OCI-LY1 (cell line): ENCODE data around the gene ASPDH.
"Not testable (repeated sequence)": the region's sequence is repeated elsewhere in the genome, so short reads cannot be mapped to it uniquely, and the experiment has no call there.

Experiments used
- H2AFZ ChIP-seq: fragments of 200-600 bp; sonication (generic), shearing (Covaris generic); 2 replicates; pipeline ENCODE4 v1.6.0; 2014; ENCODE audit warnings: antibody characterized with exemption, mild to moderate bottlenecking, low read length
- H3F3A ChIP-seq: fragments of 200-600 bp; sonication (generic), shearing (Covaris generic); 2 replicates; pipeline ENCODE4 v1.6.0; 2014; ENCODE audit warnings: mild to moderate bottlenecking, antibody characterized with exemption, low read length, moderate library complexity; ENCODE audit not compliant: insufficient read depth
- H3K27ac ChIP-seq: fragments of 200-600 bp; sonication (generic); 2 replicates; pipeline ENCODE4 v1.5.1; 2014; ENCODE audit warnings: low read length, mixed run types, mild to moderate bottlenecking, low read depth; ENCODE audit not compliant: poor library complexity, severe bottlenecking
- H3K27me3 ChIP-seq: fragments of 200-600 bp; sonication (generic); 2 replicates; pipeline ENCODE4 v1.6.0; 2014; ENCODE audit warnings: antibody characterized with exemption, mild to moderate bottlenecking, low read length, moderate library complexity; ENCODE audit not compliant: insufficient read depth
- H3K36me3 ChIP-seq: fragments of 200-600 bp; sonication (generic); 2 replicates; pipeline ENCODE4 v1.6.1; 2014; ENCODE audit warnings: mild to moderate bottlenecking, antibody characterized with exemption, low read length, moderate library complexity, mixed read lengths; ENCODE audit not compliant: insufficient read depth
- H3K4me1 ChIP-seq: fragments of 200-600 bp; sonication (generic); 2 replicates; pipeline ENCODE4 v1.5.1; 2014; ENCODE audit warnings: mild to moderate bottlenecking, low read length, moderate library complexity; ENCODE audit not compliant: insufficient read depth, severe bottlenecking
- H3K4me2 ChIP-seq: fragments of 200-600 bp; sonication (generic), shearing (Covaris generic); 2 replicates; pipeline ENCODE4 v1.6.1; 2014; ENCODE audit warnings: low read length
- H3K4me3 ChIP-seq: fragments of 200-600 bp; sonication (generic); 2 replicates; pipeline ENCODE4 v1.5.1; 2014; ENCODE audit warnings: low read length, low read depth, mild to moderate bottlenecking, mixed read lengths; ENCODE audit not compliant: poor library complexity, severe bottlenecking
- H3K79me2 ChIP-seq: fragments of 200-600 bp; shearing (Covaris generic); 2 replicates; pipeline ENCODE4 v1.6.1; 2016; ENCODE audit warnings: mixed run types, low read length, mixed read lengths; ENCODE audit not compliant: insufficient read depth
- H3K9ac ChIP-seq: fragments of 200-600 bp; sonication (generic), shearing (Covaris generic); 2 replicates; pipeline ENCODE4 v1.6.1; 2014; ENCODE audit warnings: mild to moderate bottlenecking, low read length, mixed read lengths
- H3K9me2 ChIP-seq: fragments of 200-600 bp; sonication (generic), shearing (Covaris generic); 2 replicates; pipeline ENCODE4 v1.6.1; 2014; ENCODE audit warnings: low read depth, mild to moderate bottlenecking, low read length, mixed read lengths
- H3K9me3 ChIP-seq: fragments of 200-600 bp; shearing (Covaris generic); 2 replicates; pipeline ENCODE4 v1.6.1; 2014; ENCODE audit warnings: low read length, mixed read lengths
- H4K20me1 ChIP-seq: fragments of 200-600 bp; sonication (generic), shearing (Covaris generic); 2 replicates; pipeline ENCODE4 v1.6.0; 2016; ENCODE audit warnings: mild to moderate bottlenecking, low read length; ENCODE audit not compliant: insufficient read depth
- CTCF ChIP-seq: fragments of 200-600 bp; sonication (generic), shearing (Covaris generic); IDR thresholded peaks from 2 replicates; pipeline ENCODE4 v1.5.1; 2017; ENCODE audit warnings: mild to moderate bottlenecking, antibody characterized with exemption, low read length, moderate library complexity, mixed read lengths
- EZH2 ChIP-seq: fragments of 200-600 bp; sonication (generic), shearing (Covaris generic); IDR thresholded peaks from 2 replicates; pipeline ENCODE4 v1.8.0; 2017; ENCODE audit warnings: borderline replicate concordance, mixed run types, mild to moderate bottlenecking, antibody characterized with exemption, low read length, moderate library complexity, mixed read lengths

The ASPDH gene

GRCh38 chr19:50475101-50475568 lies 38.6 kb downstream of the ASPDH start:
- Histone ChIP-seq H3K27ac (no peak overlapping the region), H3K79me2 (no peaks in the 10 kb centered on the region), H3K36me3 (peaks cover 26% of the 10 kb centered on the region), H2AFZ (no peak overlapping the region), H3K9me2 (no peaks in the 10 kb centered on the region), H3K27me3 (no peaks in the 10 kb centered on the region), H3K4me1 (peaks cover 11% of the 10 kb centered on the region), H3K4me2 (no peak overlapping the region), H3K9ac (no peak overlapping the region), H4K20me1 (no peaks in the 10 kb centered on the region), H3K9me3 (peaks cover 5% of the 10 kb centered on the region), H3F3A (no peaks in the 10 kb centered on the region), H3K4me3 (no peak overlapping the region)
- TF ChIP-seq CTCF (no peak), EZH2 (no peak)

- not testable (repeated sequence) for H4K20me1 ChIP-seq, H3F3A ChIP-seq, H3K4me2 ChIP-seq, H3K9me2 ChIP-seq, H3K4me3 ChIP-seq, H2AFZ ChIP-seq, H3K79me2 ChIP-seq, H3K27me3 ChIP-seq, H3K36me3 ChIP-seq, H3K9ac ChIP-seq, H3K27ac ChIP-seq, H3K9me3 ChIP-seq
- H3K4me1 ChIP-seq: peaks cover 11% of the 10 kb centered on the region
Measured at GRCh38 chr19:50473336-50473735, 40.4 kb downstream of the ASPDH start.

GRCh38 chr19:50468818-50469217 lies 44.9 kb downstream of the ASPDH start:
- H3K79me2 ChIP-seq: no peaks in the 10 kb centered on the region
- H3K36me3 ChIP-seq: no peaks in the 10 kb centered on the region
- H2AFZ ChIP-seq: no peak overlapping the region
- H3K4me3 ChIP-seq: no peak overlapping the region
- H3K27me3 ChIP-seq: peaks cover 14% of the 10 kb centered on the region; the same call in 1 of the 2 replicates
- no peak overlapping the region for H3K4me2 ChIP-seq
- H3K27ac ChIP-seq: no peak overlapping the region
- no peak overlapping the region for H3K9ac ChIP-seq
- no peaks in the 10 kb centered on the region for H3F3A ChIP-seq
- TF ChIP-seq EZH2: no peak
- no peak for TF ChIP-seq CTCF
- H3K9me2 ChIP-seq: no peaks in the 10 kb centered on the region
- no peaks in the 10 kb centered on the region for H3K9me3 ChIP-seq
- no peaks in the 10 kb centered on the region for H3K4me1 ChIP-seq
- H4K20me1 ChIP-seq: no peaks in the 10 kb centered on the region

GRCh38 chr19:50467566-50467965 lies 46.1 kb downstream of the ASPDH start:
- Histone ChIP-seq H3K36me3 (no peaks in the 10 kb centered on the region), H3F3A (no peaks in the 10 kb centered on the region), H3K79me2 (no peaks in the 10 kb centered on the region), H3K9me3 (no peaks in the 10 kb centered on the region), H3K4me2 (no peak overlapping the region), H3K4me1 (no peaks in the 10 kb centered on the region), H3K9me2 (no peaks in the 10 kb centered on the region), H2AFZ (no peak overlapping the region), H3K9ac (no peak overlapping the region), H4K20me1 (no peaks in the 10 kb centered on the region), H3K27ac (no peak overlapping the region), H3K4me3 (no peak overlapping the region), H3K27me3 (peaks cover 14% of the 10 kb centered on the region; the same call in 1 of the 2 replicates)
- TF ChIP-seq EZH2 (no peak), CTCF (no peak)
